Measurements from ENCODE around the gene PHAF1.

GRCh38 chr16:67146523-67147357 is 37.0 kb downstream of the PHAF1 start:
- TF ChIP-seq ZC3H4 (CRISPR knock-in tag; IDR thresholded peaks at IDR 0.05; ENCODE audit: borderline replicate concordance), result no peak
- peak in 1 of 3 experiments; percentile 21; a peak in 2 of 6 replicates for TF ChIP-seq CTCF (IDR thresholded peaks at IDR 0.05 in 2 of 3, conservative IDR thresholded peaks at IDR 0.05 in 1 of 3; ENCODE audit: insufficient read depth in 2 of 3, low read depth in 1 of 3, low read length in 3 of 3)
- TF ChIP-seq BCOR (IDR thresholded peaks at IDR 0.05), result no peak
- TF ChIP-seq POLR2A (conservative IDR thresholded peaks at IDR 0.05), result no peak
- no peak for TF ChIP-seq NCOA6 (IDR thresholded peaks at IDR 0.05)
- TF ChIP-seq DLX4 (CRISPR knock-in tag; IDR thresholded peaks at IDR 0.05), result no peak
- TF ChIP-seq, protein P1, sequence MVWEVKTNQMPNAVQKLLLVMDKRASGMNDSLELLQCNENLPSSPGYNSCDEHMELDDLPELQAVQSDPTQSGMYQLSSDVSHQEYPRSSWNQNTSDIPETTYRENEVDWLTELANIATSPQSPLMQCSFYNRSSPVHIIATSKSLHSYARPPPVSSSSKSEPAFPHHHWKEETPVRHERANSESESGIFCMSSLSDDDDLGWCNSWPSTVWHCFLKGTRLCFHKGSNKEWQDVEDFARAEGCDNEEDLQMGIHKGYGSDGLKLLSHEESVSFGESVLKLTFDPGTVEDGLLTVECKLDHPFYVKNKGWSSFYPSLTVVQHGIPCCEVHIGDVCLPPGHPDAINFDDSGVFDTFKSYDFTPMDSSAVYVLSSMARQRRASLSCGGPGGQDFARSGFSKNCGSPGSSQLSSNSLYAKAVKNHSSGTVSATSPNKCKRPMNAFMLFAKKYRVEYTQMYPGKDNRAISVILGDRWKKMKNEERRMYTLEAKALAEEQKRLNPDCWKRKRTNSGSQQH (CRISPR knock-in tag; IDR thresholded peaks at IDR 0.05), result no peak
- no peak for TF ChIP-seq FOXJ3 (CRISPR knock-in tag; IDR thresholded peaks at IDR 0.05)
- TF ChIP-seq, protein P2, sequence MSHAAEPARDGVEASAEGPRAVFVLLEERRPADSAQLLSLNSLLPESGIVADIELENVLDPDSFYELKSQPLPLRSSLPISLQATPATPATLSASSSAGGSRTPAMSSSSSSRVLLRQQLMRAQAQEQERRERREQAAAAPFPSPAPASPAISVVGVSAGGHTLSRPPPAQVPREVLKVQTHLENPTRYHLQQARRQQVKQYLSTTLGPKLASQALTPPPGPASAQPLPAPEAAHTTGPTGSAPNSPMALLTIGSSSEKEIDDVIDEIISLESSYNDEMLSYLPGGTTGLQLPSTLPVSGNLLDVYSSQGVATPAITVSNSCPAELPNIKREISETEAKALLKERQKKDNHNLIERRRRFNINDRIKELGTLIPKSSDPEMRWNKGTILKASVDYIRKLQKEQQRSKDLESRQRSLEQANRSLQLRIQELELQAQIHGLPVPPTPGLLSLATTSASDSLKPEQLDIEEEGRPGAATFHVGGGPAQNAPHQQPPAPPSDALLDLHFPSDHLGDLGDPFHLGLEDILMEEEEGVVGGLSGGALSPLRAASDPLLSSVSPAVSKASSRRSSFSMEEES (CRISPR knock-in tag; IDR thresholded peaks at IDR 0.05), result no peak
- no peak for TF ChIP-seq ZZZ3 (IDR thresholded peaks at IDR 0.05)
- TF ChIP-seq ZNF217 (CRISPR knock-in tag; IDR thresholded peaks at IDR 0.05), result no peak
- no peak for TF ChIP-seq PML (IDR thresholded peaks at IDR 0.05; ENCODE audit: low read length)
- no peak for TF ChIP-seq CBX2 (IDR thresholded peaks at IDR 0.05; ENCODE audit: insufficient read depth, low read length, poor library complexity, severe bottlenecking)

Measured in K562 (cell line).